AG09309 (cell line): ENCODE data around the gene TRPV4.

Experiments used
- DNase-seq: peaks from one replicate; pipeline ENCODE4 v3.0.0-alpha.2; 2010; ENCODE audit warnings: low read depth
- H3K4me3 ChIP-seq: 2 replicates; pipeline ENCODE4 v1.5.1; 2011; ENCODE audit warnings: mild to moderate bottlenecking, low read depth, low read length, moderate library complexity; ENCODE audit not compliant: control insufficient read depth
- TF ChIP-seq, protein P1 (sequence below): IDR thresholded peaks from 2 replicates; pipeline ENCODE4 v1.5.1; 2011; ENCODE audit warnings: mild to moderate bottlenecking, low read depth, low read length, inconsistent platforms; ENCODE audit not compliant: insufficient read depth, control insufficient read depth; ENCODE audit errors: missing control alignments

TRPV4 gene

GRCh38 chr12:109737126-109737525, 96.1 kb downstream of the TRPV4 start:
- TF ChIP-seq, protein P1, sequence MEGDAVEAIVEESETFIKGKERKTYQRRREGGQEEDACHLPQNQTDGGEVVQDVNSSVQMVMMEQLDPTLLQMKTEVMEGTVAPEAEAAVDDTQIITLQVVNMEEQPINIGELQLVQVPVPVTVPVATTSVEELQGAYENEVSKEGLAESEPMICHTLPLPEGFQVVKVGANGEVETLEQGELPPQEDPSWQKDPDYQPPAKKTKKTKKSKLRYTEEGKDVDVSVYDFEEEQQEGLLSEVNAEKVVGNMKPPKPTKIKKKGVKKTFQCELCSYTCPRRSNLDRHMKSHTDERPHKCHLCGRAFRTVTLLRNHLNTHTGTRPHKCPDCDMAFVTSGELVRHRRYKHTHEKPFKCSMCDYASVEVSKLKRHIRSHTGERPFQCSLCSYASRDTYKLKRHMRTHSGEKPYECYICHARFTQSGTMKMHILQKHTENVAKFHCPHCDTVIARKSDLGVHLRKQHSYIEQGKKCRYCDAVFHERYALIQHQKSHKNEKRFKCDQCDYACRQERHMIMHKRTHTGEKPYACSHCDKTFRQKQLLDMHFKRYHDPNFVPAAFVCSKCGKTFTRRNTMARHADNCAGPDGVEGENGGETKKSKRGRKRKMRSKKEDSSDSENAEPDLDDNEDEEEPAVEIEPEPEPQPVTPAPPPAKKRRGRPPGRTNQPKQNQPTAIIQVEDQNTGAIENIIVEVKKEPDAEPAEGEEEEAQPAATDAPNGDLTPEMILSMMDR: no peak
- DNase-seq: no peak
- no peak overlapping the region for H3K4me3 ChIP-seq

GRCh38 chr12:109736552-109737108, 96.6 kb downstream of the TRPV4 start:
- no peak for DNase-seq
- H3K4me3 ChIP-seq: no peak overlapping the region
- TF ChIP-seq, protein P1: no peak

DNA sequence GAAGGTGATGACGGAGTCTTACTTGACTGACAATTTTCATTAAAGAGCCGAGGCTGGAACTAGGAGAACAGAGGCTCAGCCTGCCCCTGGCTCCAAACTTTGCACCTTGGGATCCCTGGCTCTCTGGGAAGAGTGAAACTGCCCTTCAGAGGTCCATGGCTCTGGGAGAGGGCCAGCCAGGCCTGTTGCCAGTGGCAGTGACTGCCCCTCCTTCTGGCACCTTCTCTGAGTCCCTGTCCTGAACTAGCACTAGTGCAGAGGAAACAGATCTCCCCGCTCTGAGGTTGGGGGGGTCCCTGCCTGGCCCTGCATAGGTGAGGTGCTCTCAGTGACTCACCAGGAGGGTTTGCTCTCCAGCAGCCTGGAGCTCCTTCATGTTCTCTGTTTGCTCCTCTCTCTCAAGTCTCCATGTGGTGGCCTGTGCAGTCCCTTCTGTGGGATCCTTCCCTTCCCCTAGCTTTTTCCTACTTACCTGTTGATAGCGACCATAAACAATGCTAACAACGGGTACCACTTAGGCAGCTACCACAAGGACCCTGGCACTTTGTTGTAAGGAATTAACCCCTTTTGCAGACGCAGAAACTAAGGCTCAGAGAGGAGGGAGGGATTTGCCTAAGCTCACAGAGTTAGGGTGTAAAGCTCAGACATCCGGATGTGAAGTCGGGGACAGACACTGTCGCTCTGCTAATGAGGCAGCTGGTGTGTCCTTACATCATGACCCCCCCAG, 97.2 kb downstream of the TRPV4 start:
- DNase-seq: no peak
- TF ChIP-seq, protein P1: no peak
- H3K4me3 ChIP-seq: no peak overlapping the region

DNA sequence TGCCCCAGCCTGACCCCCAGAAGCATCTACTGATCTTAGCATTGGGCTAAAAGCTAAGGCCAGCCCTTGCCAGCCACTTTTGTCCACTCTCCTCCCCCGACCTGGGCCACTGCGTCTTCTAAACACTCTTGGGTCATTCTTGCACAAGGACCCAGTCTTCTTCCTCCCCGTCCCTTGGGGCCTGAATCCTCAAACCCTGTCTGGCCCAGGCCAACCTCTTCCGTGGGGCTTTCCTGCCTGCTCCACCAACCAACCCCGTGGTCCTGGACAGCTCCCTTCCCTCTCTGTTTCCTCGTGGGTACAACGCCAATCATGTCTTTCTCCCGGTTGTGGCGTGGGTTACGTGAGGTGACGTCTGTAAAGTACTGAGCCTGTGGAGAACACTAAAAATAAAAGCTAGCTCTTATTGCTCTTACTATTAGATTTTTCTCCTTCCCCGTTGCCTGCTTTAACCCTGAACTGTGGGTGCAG, 98.1 kb downstream of the TRPV4 start:
- no peak for DNase-seq
- TF ChIP-seq, protein P1: no peak
- H3K4me3 ChIP-seq: no peak overlapping the region

GRCh38 chr12:109734219-109735000, 98.8 kb downstream of the TRPV4 start:
- TF ChIP-seq, protein P1: no peak
- DNase-seq: no peak
- H3K4me3 ChIP-seq: no peak overlapping the region
